ENCODE results near the gene GABRR1.

Gene GABRR1

GRCh38 chr6:89172131-89172530, 45.0 kb downstream of the GABRR1 start (continued):
- no peak for TF ChIP-seq CSDC2 (CRISPR knock-in tag; IDR thresholded peaks at IDR 0.05)
- TF ChIP-seq ARNTL (CRISPR knock-in tag; IDR thresholded peaks at IDR 0.05; ENCODE audit: borderline replicate concordance, low read depth): no peak
- no peak for TF ChIP-seq ISL1 (CRISPR knock-in tag; IDR thresholded peaks at IDR 0.05)

GRCh38 chr6:89162047-89162371, 55.1 kb downstream of the GABRR1 start:
- no peak for ATAC-seq
- no peak for TF ChIP-seq CSDC2 (CRISPR knock-in tag; IDR thresholded peaks at IDR 0.05)
- TF ChIP-seq ESRRG (CRISPR knock-in tag; IDR thresholded peaks at IDR 0.05): no peak
- TF ChIP-seq ARNTL (CRISPR knock-in tag; IDR thresholded peaks at IDR 0.05; ENCODE audit: borderline replicate concordance, low read depth): no peak
- no peak for TF ChIP-seq SNAI2 (CRISPR knock-in tag; IDR thresholded peaks at IDR 0.05)
- no peak for TF ChIP-seq ZNF8 (CRISPR knock-in tag; IDR thresholded peaks at IDR 0.05)
- TF ChIP-seq ZNF565 (CRISPR knock-in tag; conservative IDR thresholded peaks at IDR 0.05; ENCODE audit: low read depth): no peak
- TF ChIP-seq ZNF70 (CRISPR knock-in tag; IDR thresholded peaks at IDR 0.05): no peak
- TF ChIP-seq CSRNP3 (CRISPR knock-in tag; IDR thresholded peaks at IDR 0.05): no peak

- ATAC-seq: no peak
- TF ChIP-seq CSRNP3 (CRISPR knock-in tag; IDR thresholded peaks at IDR 0.05): no peak
- TF ChIP-seq TCF4 (CRISPR knock-in tag; IDR thresholded peaks at IDR 0.05; ENCODE audit: borderline replicate concordance): no peak
Measured at GRCh38 chr6:89161326-89162046, 55.7 kb downstream of the GABRR1 start.

- no peak for ATAC-seq
- no peak for TF ChIP-seq ARNTL (CRISPR knock-in tag; IDR thresholded peaks at IDR 0.05; ENCODE audit: borderline replicate concordance, low read depth)
- TF ChIP-seq ZNF565 (CRISPR knock-in tag; conservative IDR thresholded peaks at IDR 0.05; ENCODE audit: low read depth): no peak
- no peak for TF ChIP-seq ZNF8 (CRISPR knock-in tag; IDR thresholded peaks at IDR 0.05)
- no peak for TF ChIP-seq ZC3H10 (CRISPR knock-in tag; IDR thresholded peaks at IDR 0.05)
- no peak for TF ChIP-seq PATZ1 (CRISPR knock-in tag; IDR thresholded peaks at IDR 0.05; ENCODE audit: borderline replicate concordance)
- TF ChIP-seq ISL1 (CRISPR knock-in tag; IDR thresholded peaks at IDR 0.05): no peak
- no peak for TF ChIP-seq SNAI2 (CRISPR knock-in tag; IDR thresholded peaks at IDR 0.05)
- TF ChIP-seq PPARA (CRISPR knock-in tag; IDR thresholded peaks at IDR 0.05; ENCODE audit: borderline replicate concordance): no peak
- TF ChIP-seq RARB (CRISPR knock-in tag; IDR thresholded peaks at IDR 0.05): no peak
- TF ChIP-seq CREB5 (CRISPR knock-in tag; IDR thresholded peaks at IDR 0.05; ENCODE audit: low read depth): no peak
- no peak for TF ChIP-seq ZFP30 (CRISPR knock-in tag; IDR thresholded peaks at IDR 0.05)
- TF ChIP-seq GLIS3 (CRISPR knock-in tag; IDR thresholded peaks at IDR 0.05): no peak
- no peak for TF ChIP-seq ZFP3 (CRISPR knock-in tag; IDR thresholded peaks at IDR 0.05)
- TF ChIP-seq ESRRG (CRISPR knock-in tag; IDR thresholded peaks at IDR 0.05): no peak
- no peak for TF ChIP-seq TCF4 (CRISPR knock-in tag; IDR thresholded peaks at IDR 0.05; ENCODE audit: borderline replicate concordance)
- no peak for TF ChIP-seq OSR1 (CRISPR knock-in tag; IDR thresholded peaks at IDR 0.05)
- no peak for TF ChIP-seq POU6F1 (CRISPR knock-in tag; IDR thresholded peaks at IDR 0.05; ENCODE audit: borderline replicate concordance, low read depth)
- TF ChIP-seq ZNF70 (CRISPR knock-in tag; IDR thresholded peaks at IDR 0.05): no peak
- TF ChIP-seq TOX (CRISPR knock-in tag; IDR thresholded peaks at IDR 0.05; ENCODE audit: borderline replicate concordance): no peak
Measured at GRCh38 chr6:89160331-89161092, 56.6 kb downstream of the GABRR1 start.
